Right atrium auricular region (tissue), 2 donors: ENCODE measurements around the gene BTNL2. TPM values are rescaled to one million over a fixed set of nuclear protein-coding genes. Genes with fewer than 3 reads are reported as not detected.

Experiments used
- DNase-seq: peaks from one replicate; pipeline ENCODE4 v3.0.0-alpha.2; 2019; ENCODE audit warnings: low spot score
- H3K27ac ChIP-seq, 2 donors: fragments of 200-600 bp; sonication (generic); 1 replicate in 1 of 2; 2 replicates in 1 of 2; pipeline ENCODE4 v1.5.1; 2016 to 2019
- H3K27me3 ChIP-seq, 2 donors: fragments of 200-600 bp; sonication (generic); one replicate each; pipeline versions ENCODE4 v1.5.1 to v1.6.0; 2017 to 2019
- H3K36me3 ChIP-seq: fragments of 200-600 bp; sonication (generic); one replicate; pipeline ENCODE4 v1.5.1; 2016
- H3K4me1 ChIP-seq, 2 donors: fragments of 200-600 bp; sonication (generic); one replicate each; pipeline versions ENCODE4 v1.5.1 to v1.6.0; 2017 to 2019
- H3K4me3 ChIP-seq, 2 donors: fragments of 200-600 bp; sonication (generic); 1 replicate in 1 of 2; 2 replicates in 1 of 2; pipeline ENCODE4 v1.5.1; 2017 to 2019; ENCODE audit warnings: mild to moderate bottlenecking in 1 of 2, moderate library complexity in 1 of 2
- H3K9me3 ChIP-seq, 2 donors: fragments of 200-600 bp; sonication (generic); one replicate each; pipeline ENCODE4 v1.5.1; 2019
- CTCF ChIP-seq, 2 donors: fragments of 200-600 bp; sonication (generic); IDR thresholded peaks; one replicate each; pipeline ENCODE4 v1.5.1; 2019; ENCODE audit warnings: antibody characterized with exemption in 2 of 2
- total RNA-seq, 2 donors: library from RNA; depleted of rRNA; stranded (reverse); fragments of >200 nt; gene quantifications; one replicate each; pipeline ENCODE4 v1.1.0, GENCODE V29; 2016

BTNL2 gene
- total RNA-seq, 2 donors from 2014 or later, result not detected

DNA sequence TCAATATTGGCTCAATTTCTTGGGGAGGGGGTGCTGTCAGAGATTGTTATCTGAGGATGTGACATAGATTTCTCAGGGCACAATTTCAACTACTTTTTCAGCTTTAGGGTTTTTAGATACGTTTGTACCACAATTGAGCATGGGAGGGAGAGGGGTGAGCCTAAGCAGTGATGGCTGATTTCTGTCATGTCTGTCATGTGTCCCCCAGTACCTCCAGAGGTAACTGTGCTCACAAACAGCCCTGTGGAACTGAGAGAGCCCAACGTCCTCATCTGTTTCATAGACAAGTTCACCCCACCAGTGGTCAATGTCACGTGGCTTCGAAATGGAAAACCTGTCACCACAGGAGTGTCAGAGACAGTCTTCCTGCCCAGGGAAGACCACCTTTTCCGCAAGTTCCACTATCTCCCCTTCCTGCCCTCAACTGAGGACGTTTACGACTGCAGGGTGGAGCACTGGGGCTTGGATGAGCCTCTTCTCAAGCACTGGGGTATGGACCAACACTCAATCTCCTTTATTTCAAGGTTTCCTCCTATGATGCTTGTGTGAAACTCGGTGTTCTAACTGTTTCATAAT is 36.1 kb upstream of the BTNL2 start:
- Histone ChIP-seq H3K4me1 (no peaks in the 10 kb centered on the region), H3K4me3 (no peak overlapping the region), H3K36me3 (no peaks in the 10 kb centered on the region), H3K27ac (no peak overlapping the region), H3K9me3 (no peaks in the 10 kb centered on the region), H3K27me3 (no peaks in the 10 kb centered on the region)
- no peak for TF ChIP-seq CTCF (IDR thresholded peaks at IDR 0.05)
- DNase-seq, result no peak

GRCh38 chr6:32442243-32442667 is 35.3 kb upstream of the BTNL2 start:
- no peak for DNase-seq
- Histone ChIP-seq H3K4me3 (no peak overlapping the region), H3K36me3 (no peaks in the 10 kb centered on the region), H3K9me3 (no peaks in the 10 kb centered on the region), H3K27ac (no peak overlapping the region), H3K4me1 (no peaks in the 10 kb centered on the region), H3K27me3 (no peaks in the 10 kb centered on the region)
- TF ChIP-seq CTCF (IDR thresholded peaks at IDR 0.05), result no peak

DNA sequence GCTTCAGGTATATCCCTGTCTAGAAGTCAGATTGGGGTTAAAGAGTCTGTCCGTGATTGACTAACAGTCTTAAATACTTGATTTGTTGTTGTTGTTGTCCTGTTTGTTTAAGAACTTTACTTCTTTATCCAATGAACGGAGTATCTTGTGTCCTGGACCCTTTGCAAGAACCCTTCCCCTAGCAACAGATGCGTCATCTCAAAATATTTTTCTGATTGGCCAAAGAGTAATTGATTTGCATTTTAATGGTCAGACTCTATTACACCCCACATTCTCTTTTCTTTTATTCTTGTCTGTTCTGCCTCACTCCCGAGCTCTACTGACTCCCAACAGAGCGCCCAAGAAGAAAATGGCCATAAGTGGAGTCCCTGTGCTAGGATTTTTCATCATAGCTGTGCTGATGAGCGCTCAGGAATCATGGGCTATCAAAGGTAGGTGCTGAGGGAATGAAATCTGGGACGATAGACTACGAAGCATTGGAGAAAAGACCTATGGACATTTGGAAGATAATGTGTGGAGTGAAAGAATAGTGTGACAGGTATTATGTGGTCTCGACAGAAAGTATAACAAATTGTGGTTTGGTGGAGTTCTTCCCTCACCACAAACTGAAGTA is 32.7 kb upstream of the BTNL2 start, which contains the start of gene HLA-DRA:
TSS of gene HLA-DRA (plus strand) at position 286 of the 613 bp plus-strand sequence. CDS start at position 350, 64 bp downstream.
- no peak for TF ChIP-seq CTCF (IDR thresholded peaks at IDR 0.05)
- Histone ChIP-seq H3K36me3 (no peaks in the 10 kb centered on the region), H3K9me3 (no peaks in the 10 kb centered on the region), H3K27ac (peak within 1 kb of the TSS; percentile 62 to 70), H3K4me3 (peak within 1 kb of the TSS; percentile 38 to 43), H3K27me3 (no peaks in the 10 kb centered on the region), H3K4me1 (no peaks in the 10 kb centered on the region)
- no peak for DNase-seq

DNA sequence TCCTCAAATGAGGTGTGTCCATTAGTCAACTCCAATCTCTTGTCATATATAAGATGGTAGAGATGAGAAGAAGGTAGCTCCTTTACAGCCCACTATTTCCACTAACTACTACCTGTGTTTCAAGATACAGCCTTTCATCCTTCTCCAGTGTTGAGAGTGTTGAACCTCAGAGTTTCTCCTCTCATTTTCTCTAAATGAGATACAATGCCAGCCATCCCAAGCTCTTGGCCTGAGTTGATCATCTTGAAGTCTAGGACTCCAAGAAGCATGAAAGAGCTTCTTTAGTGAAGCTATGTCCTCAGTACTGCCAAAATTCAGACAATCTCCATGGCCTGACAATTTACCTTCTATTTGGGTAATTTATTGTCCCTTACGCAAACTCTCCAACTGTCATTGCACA is 32.2 kb upstream of the BTNL2 start:
- no peak overlapping the region for H3K4me3 ChIP-seq
- H3K9me3 ChIP-seq, result no peaks in the 10 kb centered on the region
- TF ChIP-seq CTCF (IDR thresholded peaks at IDR 0.05), result no peak
- no peaks in the 10 kb centered on the region for H3K36me3 ChIP-seq
- H3K27ac ChIP-seq, result peak overlapping the region; percentile 62 to 70
- H3K27me3 ChIP-seq, result no peaks in the 10 kb centered on the region
- no peak for DNase-seq
- H3K4me1 ChIP-seq, result no peaks in the 10 kb centered on the region

GRCh38 chr6:32436995-32437836 is 30.2 kb upstream of the BTNL2 start:
- no peaks in the 10 kb centered on the region for H3K27me3 ChIP-seq
- no peaks in the 10 kb centered on the region for H3K9me3 ChIP-seq
- H3K4me1 ChIP-seq, result no peaks in the 10 kb centered on the region
- H3K36me3 ChIP-seq, result no peaks in the 10 kb centered on the region
- no peak for DNase-seq
- no peak overlapping the region for H3K4me3 ChIP-seq
- TF ChIP-seq CTCF (IDR thresholded peaks at IDR 0.05), result no peak
- H3K27ac ChIP-seq, result peak overlapping the region; percentile 13 to 48
